MCF 10A (cell line): ENCODE data around the gene TNFAIP3. TPM values are rescaled to one million over a fixed set of nuclear protein-coding genes. Genes with fewer than 3 reads are reported as not detected.

Experiments
- BruUV-seq: library from RNA; stranded (reverse); fragments of 400-500 nt; replicated peaks from 2 replicates; lab custom pipeline; 2021; lab: Mats Ljungman, UMichigan
- CTCF ChIA-PET: fragments of 300-600 bp; sonication (Branson Sonifier 250); formaldehyde crosslinking; extraction: SDS; loops from one replicate; lab custom pipeline; 2021; ENCODE audit warnings: antibody characterized with exemption, inconsistent platforms; lab: Yijun Ruan, JAX
- POLR2A ChIA-PET: fragments of 300-600, 350-650 bp; sonication (Branson Sonifier 250); formaldehyde crosslinking; extraction: SDS; loops from one replicate; lab custom pipeline; 2020; ENCODE audit warnings: antibody characterized with exemption, inconsistent platforms; lab: Yijun Ruan, JAX
- DNase-seq: peaks from one replicate; pipeline ENCODE4 v3.0.0-alpha.2; 2018; ENCODE audit not compliant: unreplicated experiment
- H3K27ac Mint-ChIP-seq: one replicate; pipeline ENCODE4 v1.8.0; 2022; ENCODE audit warnings: mild to moderate bottlenecking, low read depth, mixed read lengths; ENCODE audit not compliant: unreplicated experiment
- H3K27me3 Mint-ChIP-seq: one replicate; pipeline ENCODE4 v1.8.0; 2022; ENCODE audit warnings: mixed read lengths; ENCODE audit not compliant: insufficient read depth, unreplicated experiment
- H3K36me3 Mint-ChIP-seq: one replicate; pipeline ENCODE4 v1.8.0; 2022; ENCODE audit warnings: mild to moderate bottlenecking, moderate library complexity, mixed read lengths; ENCODE audit not compliant: insufficient read depth, unreplicated experiment
- H3K4me1 Mint-ChIP-seq: one replicate; pipeline ENCODE4 v1.8.0; 2022; ENCODE audit warnings: mixed read lengths; ENCODE audit not compliant: insufficient read depth, unreplicated experiment
- H3K4me3 Mint-ChIP-seq: one replicate; pipeline ENCODE4 v1.8.0; 2022; ENCODE audit warnings: mild to moderate bottlenecking, moderate library complexity, mixed read lengths; ENCODE audit not compliant: unreplicated experiment
- H3K9me3 Mint-ChIP-seq: one replicate; pipeline ENCODE4 v1.8.0; 2022; ENCODE audit warnings: mixed read lengths; ENCODE audit not compliant: unreplicated experiment
- CTCF ChIP-seq: fragments of 200-600 bp; IDR thresholded peaks from one replicate; pipeline ENCODE4 v1.8.0; 2022; ENCODE audit warnings: antibody characterized with exemption, mild to moderate bottlenecking; ENCODE audit not compliant: unreplicated experiment
- intact Hi-C: fragments of 100-400 bp; cut with micrococcal nuclease; formaldehyde crosslinking; loops from 2 replicates; pipeline ENCODE4 v1.14.1; 2022
- total RNA-seq: library from RNA; stranded (reverse); gene quantifications from 2 replicates; pipeline ENCODE4 v1.2.3, GENCODE V29; 2022

TNFAIP3 gene
- total RNA-seq, 1 experiment from 2014 or later, result 52.8 TPM

- no TSS peak for BruUV-seq
- H3K27me3 Mint-ChIP-seq, result no peaks in the 10 kb centered on the region
- peaks cover 100% of the 10 kb centered on the region for H3K36me3 Mint-ChIP-seq
- no peak overlapping the region for H3K27ac Mint-ChIP-seq
- intact Hi-C loops, result no loop called here
- H3K9me3 Mint-ChIP-seq, result no peaks in the 10 kb centered on the region
- CTCF ChIA-PET, result interaction anchor here (1.4 kb wide), 1 partner anchor 67 kb away, joined by 6 read pairs; no protein-coding TSS in a partner anchor
- no peak for TF ChIP-seq CTCF
- DNase-seq, result no peak
- H3K4me1 Mint-ChIP-seq, result peaks cover 4% of the 10 kb centered on the region
- POLR2A ChIA-PET, result interaction anchor here (0.6 kb wide), 1 partner anchor 10 kb away, joined by 3 read pairs; the partner anchor contains the start of gene TNFAIP3
- H3K4me3 Mint-ChIP-seq, result no peak overlapping the region
Observed at GRCh38 chr6:137878029-137878428, 11.0 kb downstream of the TNFAIP3 start.

GRCh38 chr6:137878486-137879285 is 11.6 kb downstream of the TNFAIP3 start:
- DNase-seq, result no peak
- no peak overlapping the region for H3K27ac Mint-ChIP-seq
- peaks cover 4% of the 10 kb centered on the region for H3K4me1 Mint-ChIP-seq
- no peaks in the 10 kb centered on the region for H3K9me3 Mint-ChIP-seq
- no peak for TF ChIP-seq CTCF
- peaks cover 100% of the 10 kb centered on the region for H3K36me3 Mint-ChIP-seq
- H3K4me3 Mint-ChIP-seq, result no peak overlapping the region
- intact Hi-C loops, result no loop called here
- H3K27me3 Mint-ChIP-seq, result no peaks in the 10 kb centered on the region
- CTCF ChIA-PET, result interaction anchor here (1.4 kb wide), 1 partner anchor 67 kb away, joined by 6 read pairs; no protein-coding TSS in a partner anchor
- POLR2A ChIA-PET, result interaction anchor here (0.6 kb wide), 1 partner anchor 11 kb away, joined by 3 read pairs; the partner anchor contains the start of gene TNFAIP3
- no TSS peak for BruUV-seq

DNA sequence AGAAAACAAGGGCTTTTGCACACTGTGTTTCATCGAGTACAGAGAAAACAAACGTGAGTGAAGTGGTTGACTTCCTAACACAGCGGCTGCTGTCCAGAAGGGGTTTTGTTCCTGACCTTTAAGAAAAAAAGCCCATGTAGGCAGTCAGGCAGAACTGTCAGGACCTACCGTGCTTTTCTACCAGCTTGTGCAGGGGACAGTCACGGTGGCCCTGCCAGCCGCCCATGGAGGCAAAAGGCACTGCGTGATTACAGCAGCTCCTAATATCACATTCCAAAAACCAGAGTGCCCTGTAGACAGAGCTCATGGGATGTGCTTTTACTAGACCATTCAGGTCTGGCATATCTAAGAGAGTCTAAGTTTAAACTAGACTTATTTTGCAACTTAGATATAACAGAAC is 12.2 kb downstream of the TNFAIP3 start:
- no peak for DNase-seq
- peaks cover 4% of the 10 kb centered on the region for H3K4me1 Mint-ChIP-seq
- TF ChIP-seq CTCF, result no peak
- no peak overlapping the region for H3K4me3 Mint-ChIP-seq
- no peaks in the 10 kb centered on the region for H3K9me3 Mint-ChIP-seq
- no peak overlapping the region for H3K27ac Mint-ChIP-seq
- no peaks in the 10 kb centered on the region for H3K27me3 Mint-ChIP-seq
- no TSS peak for BruUV-seq
- ChIA-PET POLR2A (no interaction called here), CTCF (no interaction called here)
- peaks cover 100% of the 10 kb centered on the region for H3K36me3 Mint-ChIP-seq
- intact Hi-C loops, result no loop called here

- BruUV-seq, result no TSS peak
- ChIA-PET POLR2A (interaction anchor here (0.6 to 1.8 kb wide), 2 partner anchors 46 to 226 kb away, joined by 3 to 6 read pairs; no protein-coding TSS in a partner anchor), CTCF (interaction anchor here (0.6 to 1.2 kb wide), 2 partner anchors 81 to 267 kb away, joined by 3 read pairs; no protein-coding TSS in a partner anchor)
- H3K9me3 Mint-ChIP-seq, result no peaks in the 10 kb centered on the region
- no peak for DNase-seq
- no peak overlapping the region for H3K4me3 Mint-ChIP-seq
- H3K27ac Mint-ChIP-seq, result no peak overlapping the region
- intact Hi-C loops, result no loop called here
- no peak for TF ChIP-seq CTCF
- no peaks in the 10 kb centered on the region for H3K4me1 Mint-ChIP-seq
- H3K36me3 Mint-ChIP-seq, result peaks cover 100% of the 10 kb centered on the region
- no peaks in the 10 kb centered on the region for H3K27me3 Mint-ChIP-seq
Observed at GRCh38 chr6:137879885-137880745, 13.1 kb downstream of the TNFAIP3 start.
